Heart right ventricle (tissue), 16 donors: Measurements from ENCODE around the gene CDKN2B-AS1. TPM values are rescaled to one million over a fixed set of nuclear protein-coding genes. Genes with fewer than 3 reads are reported as not detected.
"Not testable (repeated sequence)": the region's sequence is repeated elsewhere in the genome, so short reads cannot be mapped to it uniquely, and the experiment has no call there.

Experiments
- ATAC-seq, 8 donors: fragments of 200-7000 bp; cut with Tn5 transposase; one replicate each; pipeline ENCODE4 v1.9.1; 2020; ENCODE audit warnings: mild to moderate bottlenecking in 8 of 8, moderate library complexity in 8 of 8, moderate number of reproducible peaks in 1 of 8
- DNase-seq, 2 donors: peaks; one replicate each; pipeline ENCODE4 v3.0.0-alpha.2; 2020
- H3K27ac ChIP-seq, 10 donors: fragments of 200-600 bp; sonication (generic) in 2 of 10; one replicate each; pipeline versions ENCODE4 v1.5.0 to v1.8.0; 2020 to 2022; ENCODE audit warnings: mild to moderate bottlenecking in 3 of 10
- H3K27me3 ChIP-seq, 7 donors: fragments of 200-600 bp; one replicate each; pipeline ENCODE4 v1.8.0; 2021 to 2022; ENCODE audit warnings: mild to moderate bottlenecking in 2 of 7
- H3K36me3 ChIP-seq, 9 donors: fragments of 200-600 bp; sonication (generic) in 1 of 9; one replicate each; pipeline versions ENCODE4 v1.5.0 to v1.8.0; 2020 to 2022; ENCODE audit warnings: mild to moderate bottlenecking in 2 of 9
- H3K4me1 ChIP-seq, 9 donors: fragments of 200-600 bp; sonication (generic) in 1 of 9; one replicate each; pipeline versions ENCODE4 v1.5.0 to v1.8.0; 2020 to 2022; ENCODE audit warnings: mild to moderate bottlenecking in 4 of 9
- H3K4me3 ChIP-seq, 10 donors: fragments of 200-600 bp; sonication (generic) in 2 of 10; one replicate each; pipeline versions ENCODE4 v1.5.0 to v1.8.0; 2020 to 2022; ENCODE audit warnings: mild to moderate bottlenecking in 7 of 10, moderate library complexity in 2 of 10
- H3K9me3 ChIP-seq, 11 donors: fragments of 200-600 bp in 10 of 11; sonication (generic) in 2 of 11; one replicate each; pipeline versions ENCODE4 v1.5.0 to v1.8.0; 2013 to 2022; ENCODE audit warnings: mild to moderate bottlenecking in 2 of 11, control low read depth in 1 of 11, moderate library complexity in 1 of 11
- CTCF ChIP-seq, 9 donors: fragments of 200-600 bp; sonication (generic) in 2 of 9; IDR thresholded peaks; one replicate each; pipeline versions ENCODE4 v1.5.0 to v1.8.0; 2021 to 2022; ENCODE audit warnings: antibody characterized with exemption in 9 of 9, mild to moderate bottlenecking in 5 of 9, moderate library complexity in 1 of 9
- WGBS, 2 donors: extraction: QIAGEN DNeasy Blood & Tissue Kit; methylation state at CpG; one replicate each; pipeline ENCODE4 v1.1.7; 2013; ENCODE audit warnings: inconsistent platforms in 1 of 2; 5-methylcytosine and 5-hydroxymethylcytosine counted together
- intact Hi-C, 10 donors: fragments of 100-400 bp; cut with DNase I; formaldehyde crosslinking; loops; one replicate each; pipeline versions ENCODE4 v1.11.1 to v1.14.2; 2022
- long read RNA-seq, 3 donors: library from polyadenylated mRNA; unstranded; transcript quantifications; one replicate each; pipeline ENCODE4 v2.0.0, GENCODE V29; 2020 to 2021
- polyA plus RNA-seq, 2 donors: library from polyadenylated mRNA; stranded (reverse); fragments of 200-250 nt; gene quantifications; one replicate each; pipeline ENCODE4 v1.2.3, GENCODE V29; 2013
- total RNA-seq, 10 donors: library from RNA; stranded (reverse); fragmentation: NEBNext Ultra II Directional in 3 of 10; extraction: Animal tissue kit (Norgen Biotek cat#: 25700) in 3 of 10; gene quantifications; one replicate each; pipeline versions ENCODE4 v1.2.1 to v1.2.4, GENCODE V29; 2021 to 2023
- donor health status: Arrhythmogenic right ventricular cardiomyopathy.
- donor health status: ischemic (EF 13 %, LVEDD 7.1; RV severe dilation, severe dysfunction).
- donor health status: healthy with polysubstance abuse.
- donor health status: DM: no; HTN: yes; CAD: no.
- donor health status: DM: no; HTN: no; CAD: no.
- donor health status: ischemic (EF 25% LVEDD 6.9; RV normal size, moderate dysfunction).
- donor health status: ischemic (EF 25% LVEDD 5.7; RV mildly dilated, moderate dysfunction).
- donor health status: healthy.
- donor health status: DM: yes; HTN: yes; CAD: no.
- donor health status: Ischemic cardiomyopathy.
- donor health status: ischemic (EF 35%, LVEDD 5.7; RV mildly dilated, moderate dysfunction).
- donor health status: nonischemic (EF 11% LVEDD 7.7; RV severe dilation, severe dysfunction).
- donor health status: DM: yes; HTN: yes; CAD: no.
- donor health status: PGD.
- donor health status: ischemic (EF 29% LVEDD 5.4; RV normal size, mild dysfunction).
- donor health status: nonischemic (EF 23%, LVEDD 6.1; RV moderate dilation, normal function).

The CDKN2B-AS1 gene
- total RNA-seq (under 1 TPM in 3 of 10 donors, not detected in 7; 0.14 to 0.45 (median 0.30) TPM), polyA plus RNA-seq (not detected)
- long read RNA-seq, donor 1 = 0 reads
- long read RNA-seq, donor 2 = 0 reads
- long read RNA-seq, donor 3 = 0 reads

GRCh38 chr9:21994556-21995005 is at the start of gene CDKN2B-AS1:
CDKN2B-AS1 (plus strand) TSS chr9:21994791.
- peak; percentile 53 to 84 (median 72) for ATAC-seq
- no peaks in the 10 kb centered on the region for H3K9me3 ChIP-seq
- H3K36me3 ChIP-seq = no peaks in the 10 kb centered on the region
- H3K4me3 ChIP-seq = peak within 1 kb of the TSS; percentile 54 to 98 (median 89)
- H3K27ac ChIP-seq = peak within 1 kb of the TSS in 9 of 10 donors; percentile 59 to 98 (median 75)
- peak in 1 of 2 donors; percentile 43 for DNase-seq
- intact Hi-C loops = loop anchor here in 1 of 10 donors (10.0 kb wide), 1 partner anchor 190 kb away; the partner anchor contains the start of gene MTAP
- peak in 1 of 9 donors; percentile 26 for TF ChIP-seq CTCF (IDR thresholded peaks at IDR 0.05)
- peaks cover 0 to 19% (median 5%) of the 10 kb centered on the region in 9 donors for H3K4me1 ChIP-seq
- H3K27me3 ChIP-seq = peaks cover 0 to 61% (median 44%) of the 10 kb centered on the region in 7 donors
- 0 to 1% methylated on average over 25 to 43 of the region's 43 CpGs for WGBS, 2 donors

DNA sequence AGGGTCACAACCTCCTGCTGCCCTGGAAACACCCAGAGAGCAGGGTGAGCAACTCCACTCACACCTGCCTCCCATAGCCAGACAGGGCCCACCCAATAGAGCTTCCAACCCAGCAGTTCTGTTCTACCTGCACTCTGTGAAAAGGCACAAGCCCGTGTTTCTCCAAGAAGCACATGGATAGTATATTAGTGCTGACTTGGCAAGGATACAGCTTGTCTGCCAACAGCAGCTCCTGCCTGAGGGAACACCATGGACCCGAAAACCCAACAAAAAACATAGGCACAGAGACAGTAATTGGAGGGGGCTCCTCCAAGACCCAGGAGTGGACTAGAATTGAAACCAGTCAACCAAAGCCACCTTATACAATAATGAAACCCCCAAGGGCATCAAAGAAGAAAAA is 49.0 kb upstream of the CDKN2B-AS1 start:
- no peak for DNase-seq
- Histone ChIP-seq H3K9me3 (peaks cover 0 to 7% (median 0%) of the 10 kb centered on the region in 11 donors), H3K27ac (no peak overlapping the region), H3K27me3 (peaks cover 0 to 12% (median 0%) of the 10 kb centered on the region in 7 donors), H3K36me3 (no peaks in the 10 kb centered on the region), H3K4me3 (no peak overlapping the region), H3K4me1 (no peaks in the 10 kb centered on the region)
- TF ChIP-seq CTCF (IDR thresholded peaks at IDR 0.05) = no peak
- 84 to 93% methylated on average over 2 of the region's 2 CpGs for WGBS, 2 donors
- intact Hi-C loops = no loop called here
- no peak for ATAC-seq

DNA sequence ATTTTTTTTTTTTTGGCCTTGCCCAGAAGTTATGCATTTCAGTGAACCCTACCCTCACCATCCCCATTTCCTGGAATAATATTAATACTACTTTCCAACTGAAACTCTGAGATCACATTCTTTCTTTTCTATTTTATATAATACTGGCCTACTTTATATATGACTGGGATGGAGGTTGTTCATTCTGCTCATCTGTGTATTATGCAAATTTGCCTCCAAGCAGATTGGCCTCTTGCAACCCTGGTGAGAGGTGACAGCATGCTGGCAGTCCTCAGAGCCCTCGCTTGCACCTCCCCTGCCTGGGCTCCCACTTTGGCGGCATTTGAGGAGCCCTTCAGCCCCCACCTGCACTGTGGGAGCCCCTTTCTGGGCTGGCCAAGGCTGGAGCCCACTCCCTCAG is 35.8 kb upstream of the CDKN2B-AS1 start:
- Histone ChIP-seq H3K4me1 (no peaks in the 10 kb centered on the region), H3K36me3 (no peaks in the 10 kb centered on the region), H3K27ac (no peak overlapping the region), H3K4me3 (no peak overlapping the region), H3K9me3 (peaks cover 0 to 9% (median 0%) of the 10 kb centered on the region in 11 donors), H3K27me3 (peaks cover 0 to 43% (median 29%) of the 10 kb centered on the region in 7 donors)
- DNase-seq = no peak
- TF ChIP-seq CTCF (IDR thresholded peaks at IDR 0.05) = no peak
- intact Hi-C loops = no loop called here
- no peak for ATAC-seq
- WGBS, 2 donors = 81 to 88% methylated on average over 2 of the region's 2 CpGs

DNA sequence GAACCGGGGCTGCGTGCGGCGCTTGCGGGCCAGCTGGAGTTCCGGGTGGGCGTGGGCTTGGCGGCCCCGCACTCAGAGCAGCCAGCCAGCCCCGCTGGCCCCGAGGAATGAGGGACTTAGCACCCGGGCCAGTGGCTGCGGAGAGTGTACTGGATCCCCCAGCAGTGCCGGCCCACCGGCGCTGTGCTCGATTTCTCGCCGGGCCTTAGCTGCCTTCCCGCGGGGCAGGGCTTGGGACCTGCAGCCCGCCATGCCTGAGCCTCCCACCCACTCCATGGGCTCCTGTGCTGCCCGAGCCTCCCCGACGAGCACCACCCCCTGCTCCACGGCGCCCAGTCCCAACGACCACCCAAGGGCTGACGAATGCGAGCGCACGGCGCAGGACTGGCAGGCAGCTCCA is 35.3 kb upstream of the CDKN2B-AS1 start:
- H3K4me1 ChIP-seq, H3K4me3 ChIP-seq, H3K36me3 ChIP-seq, ATAC-seq, H3K27ac ChIP-seq, H3K9me3 ChIP-seq, intact Hi-C loops, DNase-seq: not testable (repeated sequence)
- peaks cover 0 to 43% (median 32%) of the 10 kb centered on the region in 7 donors for H3K27me3 ChIP-seq
- 84 to 93% methylated on average over 19 to 29 of the region's 33 CpGs for WGBS, 2 donors

- Histone ChIP-seq H3K4me3 (no peak overlapping the region), H3K36me3 (no peaks in the 10 kb centered on the region), H3K9me3 (peaks cover 0 to 9% (median 0%) of the 10 kb centered on the region in 11 donors), H3K4me1 (peaks cover 4 to 17% (median 10%) of the 10 kb centered on the region in 9 donors), H3K27ac (no peak overlapping the region), H3K27me3 (peaks cover 14 to 62% (median 55%) of the 10 kb centered on the region in 7 donors)
- TF ChIP-seq CTCF (IDR thresholded peaks at IDR 0.05) = no peak
- ATAC-seq (no peak), DNase-seq (no peak)
- 89 to 94% methylated on average over 2 of the region's 2 CpGs for WGBS, 2 donors
- intact Hi-C loops = loop anchor here in 2 of 10 donors (10.0 kb wide), 1 partner anchor 57 kb away; no protein-coding TSS in a partner anchor
Observed at GRCh38 chr9:21961569-21961968, 33.0 kb upstream of the CDKN2B-AS1 start.
